IPS-18c (cell line): ENCODE measurements around the gene IZUMO4.
"Not testable (repeated sequence)": the region's sequence is repeated elsewhere in the genome, so short reads cannot be mapped to it uniquely, and the experiment has no call there.

Source experiments
- H3K4me3 ChIP-seq: 2 replicates; pipeline ENCODE4 v1.7.0; 2013; ENCODE audit warnings: low read depth, mild to moderate bottlenecking, low read length, moderate library complexity; ENCODE audit not compliant: insufficient read depth
- H3K9me3 ChIP-seq: one replicate; pipeline ENCODE4 v1.6.1; 2013; ENCODE audit warnings: mild to moderate bottlenecking, low read length, moderate library complexity; ENCODE audit not compliant: control insufficient read depth, insufficient read depth

The IZUMO4 gene

GRCh38 chr19:2129486-2129885, 32.8 kb downstream of the IZUMO4 start:
- H3K9me3 ChIP-seq = no peaks in the 10 kb centered on the region
- H3K4me3 ChIP-seq = no peak overlapping the region

GRCh38 chr19:2129892-2130770, 33.4 kb downstream of the IZUMO4 start:
- Histone ChIP-seq H3K4me3 (no peak overlapping the region), H3K9me3 (no peaks in the 10 kb centered on the region)

- not testable (repeated sequence) for H3K9me3 ChIP-seq, H3K4me3 ChIP-seq
Observed at GRCh38 chr19:2131012-2131975, 34.6 kb downstream of the IZUMO4 start.

- Histone ChIP-seq H3K4me3 (no peak overlapping the region), H3K9me3 (no peaks in the 10 kb centered on the region)
Observed at GRCh38 chr19:2132191-2132590, 35.5 kb downstream of the IZUMO4 start.

- H3K9me3 ChIP-seq = no peaks in the 10 kb centered on the region
- no peak overlapping the region for H3K4me3 ChIP-seq
Observed at GRCh38 chr19:2132731-2133490, 36.2 kb downstream of the IZUMO4 start.

GRCh38 chr19:2135474-2136402, 39.0 kb downstream of the IZUMO4 start:
- Histone ChIP-seq H3K4me3 (no peak overlapping the region), H3K9me3 (no peaks in the 10 kb centered on the region)

- H3K9me3 ChIP-seq = no peaks in the 10 kb centered on the region
Observed at GRCh38 chr19:2136796-2137195, 40.1 kb downstream of the IZUMO4 start.

GRCh38 chr19:2138061-2138728, 41.5 kb downstream of the IZUMO4 start:
- H3K4me3 ChIP-seq = no peak overlapping the region
- H3K9me3 ChIP-seq = no peaks in the 10 kb centered on the region

More at GRCh38 chr19:2136796-2137195, 40.1 kb downstream of the IZUMO4 start:
- no peak overlapping the region for H3K4me3 ChIP-seq

GRCh38 chr19:2139385-2140137, 42.8 kb downstream of the IZUMO4 start:
- no peak overlapping the region for H3K4me3 ChIP-seq
- no peaks in the 10 kb centered on the region for H3K9me3 ChIP-seq

GRCh38 chr19:2140138-2140569, 43.4 kb downstream of the IZUMO4 start:
- Histone ChIP-seq H3K4me3 (no peak overlapping the region), H3K9me3 (no peaks in the 10 kb centered on the region)

GRCh38 chr19:2142173-2142829, 45.6 kb downstream of the IZUMO4 start:
- H3K4me3 ChIP-seq = no peak overlapping the region

GRCh38 chr19:2144190-2144589, 47.5 kb downstream of the IZUMO4 start:
- no peaks in the 10 kb centered on the region for H3K9me3 ChIP-seq
- no peak overlapping the region for H3K4me3 ChIP-seq

More at GRCh38 chr19:2142173-2142829, 45.6 kb downstream of the IZUMO4 start:
- no peaks in the 10 kb centered on the region for H3K9me3 ChIP-seq

GRCh38 chr19:2145831-2146241, 49.1 kb downstream of the IZUMO4 start:
- Histone ChIP-seq H3K9me3 (peaks cover under 1% of the 10 kb centered on the region), H3K4me3 (no peak overlapping the region)

GRCh38 chr19:2148482-2149135, 51.9 kb downstream of the IZUMO4 start:
- H3K9me3 ChIP-seq = peaks cover 3% of the 10 kb centered on the region
- no peak overlapping the region for H3K4me3 ChIP-seq
